Chondrocyte (in vitro differentiated cells): ENCODE data around the gene EYA4. TPM values are rescaled to one million over a fixed set of nuclear protein-coding genes. Genes with fewer than 3 reads are reported as not detected.

Experiments used
- DNase-seq: peaks from one replicate; pipeline ENCODE4 v3.0.0; 2021; ENCODE audit warnings: mixed read lengths, low spot score
- H3K27ac Mint-ChIP-seq: one replicate; pipeline ENCODE4 v1.8.0; 2021; ENCODE audit warnings: mild to moderate bottlenecking, moderate library complexity, mixed read lengths; ENCODE audit not compliant: unreplicated experiment
- H3K27me3 Mint-ChIP-seq: 2 replicates; pipeline ENCODE4 v1.8.0; 2021; ENCODE audit warnings: low read depth, mixed read lengths
- H3K36me3 Mint-ChIP-seq: 2 replicates; pipeline ENCODE4 v1.8.0; 2021; ENCODE audit warnings: low read depth, mixed read lengths
- H3K4me1 Mint-ChIP-seq: 2 replicates; pipeline ENCODE4 v1.8.0; 2021; ENCODE audit warnings: low read depth, mild to moderate bottlenecking, mixed read lengths
- H3K4me3 Mint-ChIP-seq: one replicate; pipeline ENCODE4 v1.8.0; 2021; ENCODE audit warnings: mild to moderate bottlenecking, moderate library complexity, mixed read lengths; ENCODE audit not compliant: unreplicated experiment
- H3K9me3 Mint-ChIP-seq: 2 replicates; pipeline ENCODE4 v1.8.0; 2021; ENCODE audit warnings: low read depth, mixed read lengths
- total RNA-seq: library from RNA; stranded (reverse); gene quantifications from 3 replicates; pipeline ENCODE4 v1.2.1, GENCODE V29; 2021
- TF ChIP-seq, protein P1 (sequence below): fragments of 200-600 bp; sonication (generic); IDR thresholded peaks from 2 replicates; pipeline ENCODE4 v1.5.0; 2021; ENCODE audit warnings: antibody characterized with exemption, mild to moderate bottlenecking, moderate library complexity

Gene EYA4
- total RNA-seq, 1 donor from 2014 or later, result 7.9 TPM

DNA sequence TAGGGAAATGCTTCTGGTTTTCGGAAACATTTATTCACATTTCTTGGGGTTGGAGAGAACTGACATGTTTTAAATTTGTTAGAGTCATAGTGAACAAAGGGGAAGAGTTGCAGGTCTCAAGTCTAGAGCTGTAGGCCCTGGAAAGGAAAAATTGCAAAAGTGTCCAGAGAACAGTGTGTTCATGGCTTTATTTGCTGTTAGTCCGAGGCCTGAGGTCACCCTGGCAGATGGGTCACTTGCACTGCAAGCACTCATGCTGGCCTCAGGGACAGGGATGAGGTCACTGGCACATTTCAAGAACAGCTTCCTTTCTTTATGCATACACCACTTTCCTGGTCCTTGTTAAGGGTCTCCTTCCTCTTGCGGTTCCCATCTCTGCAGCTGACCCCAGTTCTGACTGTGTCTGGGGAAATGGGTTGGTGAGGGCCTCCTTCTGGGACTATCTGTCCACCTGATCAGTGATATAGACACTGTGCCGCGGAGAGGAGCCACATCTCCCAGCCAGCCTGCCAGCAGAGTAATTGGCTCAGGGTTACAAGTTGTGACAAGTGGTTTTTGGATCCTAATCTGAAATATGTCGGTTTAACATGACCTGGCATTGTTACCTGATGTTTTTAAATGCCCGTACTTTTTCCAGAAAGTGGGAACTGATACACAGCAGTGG lies 194.0 kb downstream of the EYA4 start:
- Mint-ChIP-seq H3K36me3 (peaks cover 2% of the 10 kb centered on the region), H3K27ac (no peak overlapping the region)

DNA sequence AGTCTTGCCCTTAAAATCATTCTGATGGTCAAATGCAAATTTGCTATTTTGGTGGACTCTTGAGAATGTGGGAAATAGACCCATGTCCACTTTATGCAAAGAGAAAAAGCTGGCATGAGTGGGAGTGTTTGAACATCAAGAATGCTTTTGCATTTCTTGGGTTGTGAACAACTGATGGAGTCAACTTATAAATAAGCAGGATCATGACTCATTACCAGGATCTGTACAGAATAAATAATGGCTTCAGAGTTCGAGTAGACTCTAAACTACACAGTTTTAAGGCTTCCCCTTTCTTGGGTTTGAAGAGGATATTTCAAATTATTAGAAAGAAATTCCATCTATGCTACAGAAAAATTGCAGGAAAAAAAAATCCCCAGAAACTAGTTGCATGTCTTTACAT lies 195.5 kb downstream of the EYA4 start:
- H3K27ac Mint-ChIP-seq, result no peak overlapping the region
- DNase-seq, result no peak
- no peaks in the 10 kb centered on the region for H3K27me3 Mint-ChIP-seq
- peaks cover 4% of the 10 kb centered on the region for H3K36me3 Mint-ChIP-seq
- TF ChIP-seq, protein P1, sequence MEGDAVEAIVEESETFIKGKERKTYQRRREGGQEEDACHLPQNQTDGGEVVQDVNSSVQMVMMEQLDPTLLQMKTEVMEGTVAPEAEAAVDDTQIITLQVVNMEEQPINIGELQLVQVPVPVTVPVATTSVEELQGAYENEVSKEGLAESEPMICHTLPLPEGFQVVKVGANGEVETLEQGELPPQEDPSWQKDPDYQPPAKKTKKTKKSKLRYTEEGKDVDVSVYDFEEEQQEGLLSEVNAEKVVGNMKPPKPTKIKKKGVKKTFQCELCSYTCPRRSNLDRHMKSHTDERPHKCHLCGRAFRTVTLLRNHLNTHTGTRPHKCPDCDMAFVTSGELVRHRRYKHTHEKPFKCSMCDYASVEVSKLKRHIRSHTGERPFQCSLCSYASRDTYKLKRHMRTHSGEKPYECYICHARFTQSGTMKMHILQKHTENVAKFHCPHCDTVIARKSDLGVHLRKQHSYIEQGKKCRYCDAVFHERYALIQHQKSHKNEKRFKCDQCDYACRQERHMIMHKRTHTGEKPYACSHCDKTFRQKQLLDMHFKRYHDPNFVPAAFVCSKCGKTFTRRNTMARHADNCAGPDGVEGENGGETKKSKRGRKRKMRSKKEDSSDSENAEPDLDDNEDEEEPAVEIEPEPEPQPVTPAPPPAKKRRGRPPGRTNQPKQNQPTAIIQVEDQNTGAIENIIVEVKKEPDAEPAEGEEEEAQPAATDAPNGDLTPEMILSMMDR, result no peak
- H3K4me3 Mint-ChIP-seq, result no peak overlapping the region
- H3K9me3 Mint-ChIP-seq, result no peaks in the 10 kb centered on the region
- H3K4me1 Mint-ChIP-seq, result peaks cover 10% of the 10 kb centered on the region

More for the DNA sequence above, 194.0 kb downstream of the EYA4 start:
- H3K4me1 Mint-ChIP-seq, result peaks cover 10% of the 10 kb centered on the region
- no peaks in the 10 kb centered on the region for H3K27me3 Mint-ChIP-seq
- DNase-seq, result no peak
- TF ChIP-seq, protein P1, result no peak
- H3K4me3 Mint-ChIP-seq, result no peak overlapping the region
- no peaks in the 10 kb centered on the region for H3K9me3 Mint-ChIP-seq

DNA sequence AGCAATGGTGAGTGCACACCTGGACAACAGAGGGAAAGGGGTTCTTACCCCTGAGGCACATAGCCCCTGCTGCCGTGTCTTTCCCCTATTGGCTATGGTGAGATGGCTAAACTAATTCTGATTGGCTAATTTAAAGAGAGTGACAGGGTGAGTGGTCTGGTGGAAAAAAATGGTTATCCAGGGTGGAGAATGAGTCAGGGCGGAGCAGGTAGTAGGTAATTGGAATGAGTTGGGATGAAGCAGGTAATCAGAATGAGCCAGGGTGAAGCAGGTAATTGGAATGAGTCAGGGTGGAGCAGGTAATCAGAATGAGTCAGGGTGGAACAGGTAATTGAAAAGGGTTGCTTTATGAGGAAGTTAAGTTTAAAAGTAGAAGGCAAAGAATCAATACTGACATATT lies 200.3 kb downstream of the EYA4 start:
- no peaks in the 10 kb centered on the region for H3K27me3 Mint-ChIP-seq
- no peak overlapping the region for H3K4me3 Mint-ChIP-seq
- H3K36me3 Mint-ChIP-seq, result peaks cover 4% of the 10 kb centered on the region

DNA sequence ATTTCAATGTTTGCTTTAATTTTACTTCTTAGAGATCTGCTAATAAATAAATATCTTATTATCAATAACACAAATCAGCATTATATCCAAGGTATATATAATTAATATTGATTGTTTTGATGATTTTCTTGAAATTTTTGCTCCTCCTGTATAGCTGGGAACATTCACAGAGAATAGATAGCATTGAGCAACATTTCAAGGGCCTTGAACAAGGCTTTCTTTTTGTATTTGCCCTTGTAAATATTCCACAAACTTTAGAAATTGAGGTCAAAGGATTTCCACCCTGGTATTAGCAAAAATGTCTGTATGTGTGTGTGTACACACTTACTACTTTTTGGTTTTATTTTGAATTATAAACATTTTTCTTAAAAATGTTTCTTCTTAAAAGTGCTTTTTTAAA lies 205.6 kb downstream of the EYA4 start:
- Mint-ChIP-seq H3K4me3 (no peak overlapping the region), H3K4me1 (peaks cover 6% of the 10 kb centered on the region), H3K27ac (no peak overlapping the region), H3K9me3 (peaks cover 3% of the 10 kb centered on the region), H3K36me3 (no peaks in the 10 kb centered on the region), H3K27me3 (no peaks in the 10 kb centered on the region)
- no peak for DNase-seq
- TF ChIP-seq, protein P1, result no peak

More for the DNA sequence above, 200.3 kb downstream of the EYA4 start:
- peaks cover 5% of the 10 kb centered on the region for H3K4me1 Mint-ChIP-seq
- H3K9me3 Mint-ChIP-seq, result peaks cover 3% of the 10 kb centered on the region
- TF ChIP-seq, protein P1, result no peak
- no peak for DNase-seq
- H3K27ac Mint-ChIP-seq, result no peak overlapping the region

- Mint-ChIP-seq H3K27ac (no peak overlapping the region), H3K9me3 (peaks cover 3% of the 10 kb centered on the region), H3K4me3 (no peak overlapping the region), H3K36me3 (no peaks in the 10 kb centered on the region), H3K27me3 (no peaks in the 10 kb centered on the region), H3K4me1 (peaks cover 6% of the 10 kb centered on the region)
- DNase-seq, result no peak
- TF ChIP-seq, protein P1, result no peak
Observed at GRCh38 chr6:133447924-133448323, 206.8 kb downstream of the EYA4 start.
